PC-9 (cell line): ENCODE measurements around the gene MOK. TPM values are rescaled to one million over a fixed set of nuclear protein-coding genes. Genes with fewer than 3 reads are reported as not detected.

Source experiments
- BruUV-seq: library from RNA; stranded (reverse); fragments of 400-500 nt; replicated peaks from 2 replicates; lab custom pipeline; 2021; lab: Mats Ljungman, UMichigan
- CTCF ChIA-PET: fragments of 300-600 bp; sonication (Branson Sonifier 250); formaldehyde crosslinking; loops from one replicate; lab custom pipeline; 2022; ENCODE audit warnings: antibody characterized with exemption; lab: Charles Lee
- POLR2A ChIA-PET: fragments of 300-600 bp; sonication (Branson Sonifier 250); formaldehyde crosslinking; loops from one replicate; lab custom pipeline; 2022; ENCODE audit warnings: antibody characterized with exemption; ENCODE audit not compliant: unreplicated experiment; lab: Charles Lee
- DNase-seq, 2 experiments: peaks; one replicate each; pipeline versions ENCODE4 v3.0.0 to v3.0.0-alpha.2; 2015 to 2022; ENCODE audit warnings: mixed read lengths in 1 of 2
- H2AFZ ChIP-seq: fragments of 200-600 bp; sonication (generic); 2 replicates; pipeline ENCODE4 v1.8.1; 2017; ENCODE audit warnings: antibody characterized with exemption
- H3F3A ChIP-seq: fragments of 200-600 bp; sonication (generic); 2 replicates; pipeline ENCODE4 v1.8.1; 2017; ENCODE audit warnings: antibody characterized with exemption, mild to moderate bottlenecking, low read depth; ENCODE audit not compliant: insufficient read depth
- H3K27ac ChIP-seq: fragments of 200-600 bp; sonication (generic); 2 replicates; pipeline ENCODE4 v1.6.1; 2016; ENCODE audit warnings: mixed run types
- H3K27me3 ChIP-seq: fragments of 200-600 bp; sonication (generic); 2 replicates; pipeline ENCODE4 v1.6.1; 2016; ENCODE audit warnings: low read depth, mixed run types; ENCODE audit not compliant: insufficient read depth
- H3K36me3 ChIP-seq: fragments of 200-600 bp; sonication (generic); 2 replicates; pipeline ENCODE4 v1.6.1; 2016; ENCODE audit warnings: low read depth, mixed run types
- H3K4me1 ChIP-seq: fragments of 200-600 bp; sonication (generic); replicated peaks from 2 replicates; pipeline ENCODE4 v1.6.1; 2016; ENCODE audit warnings: mixed run types; ENCODE audit not compliant: insufficient read depth
- H3K4me2 ChIP-seq: fragments of 200-600 bp; sonication (generic); 2 replicates; pipeline ENCODE4 v1.6.1; 2017; ENCODE audit warnings: mixed run types
- H3K4me3 ChIP-seq: fragments of 200-600 bp; sonication (generic); 2 replicates; pipeline ENCODE4 v1.6.1; 2016; ENCODE audit warnings: mixed run types
- H3K79me2 ChIP-seq: fragments of 200-600 bp; sonication (generic); 2 replicates; pipeline ENCODE4 v1.6.1; 2017; ENCODE audit warnings: low read depth, mixed run types
- H3K9me2 ChIP-seq: fragments of 200-600 bp; sonication (generic); 2 replicates; pipeline ENCODE4 v1.8.1; 2017; ENCODE audit warnings: mild to moderate bottlenecking; ENCODE audit not compliant: insufficient read depth
- H3K9me3 ChIP-seq: fragments of 200-600 bp; sonication (generic); 2 replicates; pipeline ENCODE4 v1.8.1; 2016; ENCODE audit warnings: low read depth; ENCODE audit not compliant: insufficient read depth
- H4K20me1 ChIP-seq: fragments of 200-600 bp; sonication (generic); 2 replicates; pipeline ENCODE4 v1.8.1; 2017; ENCODE audit not compliant: insufficient read depth
- EZH2 ChIP-seq: fragments of 200-600 bp; sonication (generic); IDR thresholded peaks from 2 replicates; pipeline ENCODE4 v1.8.0; 2017; ENCODE audit warnings: antibody characterized with exemption, low read depth
- intact Hi-C: fragments of 100-400 bp; cut with micrococcal nuclease; formaldehyde crosslinking; loops from one replicate; pipeline ENCODE4 v1.10.0; 2022; ENCODE audit not compliant: unreplicated experiment
- total RNA-seq: library from RNA; stranded (reverse); gene quantifications from 2 replicates; pipeline ENCODE4 v1.2.3, GENCODE V29; 2021
- TF ChIP-seq, protein P1 (sequence below): fragments of 200-600 bp; sonication (generic); conservative IDR thresholded peaks from 2 replicates; pipeline ENCODE4 v1.6.1; 2017; ENCODE audit warnings: mixed run types, antibody characterized with exemption, mild to moderate bottlenecking, moderate library complexity

MOK gene
- total RNA-seq, 1 experiment from 2014 or later, result 74.3 TPM

DNA sequence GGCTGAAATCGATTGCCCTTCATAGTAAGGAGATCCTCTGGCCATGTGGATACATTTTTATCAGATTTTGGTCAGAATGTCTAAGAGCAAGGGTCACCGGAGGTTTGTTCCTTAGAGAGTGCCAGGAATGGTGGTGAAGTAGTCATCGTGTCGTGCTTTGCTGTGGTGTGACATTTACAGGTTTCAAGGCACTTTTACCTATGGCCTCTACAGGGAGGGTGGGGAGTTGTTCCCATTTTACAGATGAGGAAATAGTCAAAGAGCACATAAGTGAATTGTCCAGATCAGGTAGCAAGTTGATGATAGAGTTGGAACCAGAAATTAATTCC lies 108.1 kb downstream of the MOK start:
- CTCF ChIA-PET, result no interaction called here

GRCh38 chr14:102196039-102196901 lies 108.7 kb downstream of the MOK start:
- CTCF ChIA-PET, result no interaction called here
- no peak overlapping the region for H3K27ac ChIP-seq
- H4K20me1 ChIP-seq, result no peaks in the 10 kb centered on the region
- no peak overlapping the region for H3K4me3 ChIP-seq
- H3K27me3 ChIP-seq, result no peaks in the 10 kb centered on the region
- no peak for DNase-seq
- no peak overlapping the region for H3K4me2 ChIP-seq
- intact Hi-C loops, result no loop called here
- H3K9me3 ChIP-seq, result no peaks in the 10 kb centered on the region
- H3K9me2 ChIP-seq, result no peaks in the 10 kb centered on the region
- H3K4me1 ChIP-seq, result peaks cover 4% of the 10 kb centered on the region
- no TSS peak for BruUV-seq
- peaks cover 31% of the 10 kb centered on the region for H3K36me3 ChIP-seq
- peaks cover 45% of the 10 kb centered on the region for H3K79me2 ChIP-seq
- H2AFZ ChIP-seq, result no peak overlapping the region
- POLR2A ChIA-PET, result no interaction called here
- TF ChIP-seq, protein P1, sequence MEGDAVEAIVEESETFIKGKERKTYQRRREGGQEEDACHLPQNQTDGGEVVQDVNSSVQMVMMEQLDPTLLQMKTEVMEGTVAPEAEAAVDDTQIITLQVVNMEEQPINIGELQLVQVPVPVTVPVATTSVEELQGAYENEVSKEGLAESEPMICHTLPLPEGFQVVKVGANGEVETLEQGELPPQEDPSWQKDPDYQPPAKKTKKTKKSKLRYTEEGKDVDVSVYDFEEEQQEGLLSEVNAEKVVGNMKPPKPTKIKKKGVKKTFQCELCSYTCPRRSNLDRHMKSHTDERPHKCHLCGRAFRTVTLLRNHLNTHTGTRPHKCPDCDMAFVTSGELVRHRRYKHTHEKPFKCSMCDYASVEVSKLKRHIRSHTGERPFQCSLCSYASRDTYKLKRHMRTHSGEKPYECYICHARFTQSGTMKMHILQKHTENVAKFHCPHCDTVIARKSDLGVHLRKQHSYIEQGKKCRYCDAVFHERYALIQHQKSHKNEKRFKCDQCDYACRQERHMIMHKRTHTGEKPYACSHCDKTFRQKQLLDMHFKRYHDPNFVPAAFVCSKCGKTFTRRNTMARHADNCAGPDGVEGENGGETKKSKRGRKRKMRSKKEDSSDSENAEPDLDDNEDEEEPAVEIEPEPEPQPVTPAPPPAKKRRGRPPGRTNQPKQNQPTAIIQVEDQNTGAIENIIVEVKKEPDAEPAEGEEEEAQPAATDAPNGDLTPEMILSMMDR, result no peak
- no peak for TF ChIP-seq EZH2
- H3F3A ChIP-seq, result peaks cover 27% of the 10 kb centered on the region

More for the DNA sequence above, 108.1 kb downstream of the MOK start:
- Histone ChIP-seq H3K4me2 (no peak overlapping the region), H3F3A (peaks cover 21% of the 10 kb centered on the region; the same call in 1 of the 2 replicates), H3K4me3 (no peak overlapping the region), H2AFZ (no peak overlapping the region), H4K20me1 (0 out of 2 replicates have a peak, but pooled peaks cover 2% of the 10 kb centered on the region), H3K9me2 (no peaks in the 10 kb centered on the region), H3K36me3 (peaks cover 31% of the 10 kb centered on the region), H3K27me3 (no peaks in the 10 kb centered on the region), H3K4me1 (no peaks in the 10 kb centered on the region), H3K9me3 (no peaks in the 10 kb centered on the region), H3K27ac (no peak overlapping the region), H3K79me2 (peaks cover 45% of the 10 kb centered on the region)
- TF ChIP-seq, protein P1, result no peak
- TF ChIP-seq EZH2, result no peak
- BruUV-seq, result no TSS peak
- intact Hi-C loops, result no loop called here
- no peak for DNase-seq
- POLR2A ChIA-PET, result no interaction called here

DNA sequence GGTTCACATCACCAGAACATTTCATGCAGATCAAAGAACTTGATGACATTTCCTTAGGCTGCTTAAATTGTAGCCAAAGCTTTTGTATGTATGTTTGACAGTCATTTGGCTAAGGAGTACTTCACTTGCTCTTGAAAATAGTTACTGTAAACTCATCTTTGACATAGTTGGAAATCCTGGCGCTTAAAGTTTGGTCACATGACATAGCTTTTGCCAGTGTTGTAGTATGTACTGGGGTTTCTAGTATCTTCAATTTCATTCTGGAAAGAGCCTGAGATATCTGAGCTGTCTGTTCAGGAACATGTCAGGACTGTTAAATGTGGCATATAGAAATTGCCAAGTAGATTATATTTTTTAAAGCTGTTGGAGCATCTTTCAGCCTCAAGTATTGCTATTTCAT lies 109.5 kb downstream of the MOK start:
- H3K27ac ChIP-seq, result no peak overlapping the region
- H3K4me2 ChIP-seq, result no peak overlapping the region
- no peaks in the 10 kb centered on the region for H3K9me3 ChIP-seq
- intact Hi-C loops, result no loop called here
- H3K27me3 ChIP-seq, result no peaks in the 10 kb centered on the region
- POLR2A ChIA-PET, result no interaction called here
- H4K20me1 ChIP-seq, result no peaks in the 10 kb centered on the region
- H3K9me2 ChIP-seq, result no peaks in the 10 kb centered on the region
- peaks cover 35% of the 10 kb centered on the region for H3F3A ChIP-seq
- no peak overlapping the region for H3K4me3 ChIP-seq
- peaks cover 8% of the 10 kb centered on the region for H3K4me1 ChIP-seq
- TF ChIP-seq, protein P1, result no peak
- TF ChIP-seq EZH2, result no peak
- peaks cover 31% of the 10 kb centered on the region for H3K36me3 ChIP-seq
- CTCF ChIA-PET, result no interaction called here
- H3K79me2 ChIP-seq, result peaks cover 49% of the 10 kb centered on the region
- no peak overlapping the region for H2AFZ ChIP-seq
- no peak for DNase-seq
- BruUV-seq, result no TSS peak
